ENCODE measurements around the gene KLF3.

The KLF3 gene

GRCh38 chr4:38704622-38705154 lies 40.7 kb downstream of the KLF3 start:
- DNase-seq, result no peak

- no peak for DNase-seq
These were observed 42.3 kb downstream of the KLF3 start for GRCh38 chr4:38706301-38706700.

GRCh38 chr4:38710053-38710452 lies 46.1 kb downstream of the KLF3 start:
- no peak for DNase-seq

- DNase-seq, result no peak
These were observed 47.1 kb downstream of the KLF3 start for GRCh38 chr4:38711066-38711465.

- DNase-seq, result no peak
These were observed 51.1 kb downstream of the KLF3 start for GRCh38 chr4:38715050-38715449.

GRCh38 chr4:38716256-38716655 lies 52.3 kb downstream of the KLF3 start:
- DNase-seq, result no peak

GRCh38 chr4:38717604-38718003 lies 53.6 kb downstream of the KLF3 start:
- no peak for DNase-seq

GRCh38 chr4:38723114-38723513 lies 59.1 kb downstream of the KLF3 start:
- no peak for DNase-seq

GRCh38 chr4:38723726-38724474 lies 59.9 kb downstream of the KLF3 start:
- no peak for DNase-seq

GRCh38 chr4:38724475-38724808 lies 60.4 kb downstream of the KLF3 start:
- DNase-seq, result no peak

- DNase-seq, result no peak
These were observed 64.7 kb downstream of the KLF3 start for GRCh38 chr4:38728631-38729141.

GRCh38 chr4:38730493-38730829 lies 66.5 kb downstream of the KLF3 start:
- DNase-seq, result no peak

GRCh38 chr4:38730830-38731646 lies 67.0 kb downstream of the KLF3 start:
- DNase-seq, result no peak

GRCh38 chr4:38733663-38734062 lies 69.7 kb downstream of the KLF3 start:
- DNase-seq, result no peak

GRCh38 chr4:38734446-38734845 lies 70.4 kb downstream of the KLF3 start:
- no peak for DNase-seq

GRCh38 chr4:38734911-38735310 lies 70.9 kb downstream of the KLF3 start:
- DNase-seq, result no peak

- no peak for DNase-seq
These were observed 71.9 kb downstream of the KLF3 start for GRCh38 chr4:38735870-38736269.

- DNase-seq, result no peak
These were observed 75.2 kb downstream of the KLF3 start for GRCh38 chr4:38738940-38739803.

GRCh38 chr4:38740303-38740702 lies 76.3 kb downstream of the KLF3 start:
- no peak for DNase-seq

- DNase-seq, result no peak
These were observed 79.9 kb downstream of the KLF3 start for GRCh38 chr4:38743866-38744265.

- no peak for DNase-seq
These were observed 81.9 kb downstream of the KLF3 start for GRCh38 chr4:38745881-38746280.

GRCh38 chr4:38747629-38748028 lies 83.6 kb downstream of the KLF3 start:
- no peak for DNase-seq

GRCh38 chr4:38749336-38749735 lies 85.3 kb downstream of the KLF3 start:
- no peak for DNase-seq

All from NCI-H1417 treated with DMSO at 0.1 percent for 48 hours (cell line).